SU-DHL-6 (cell line): ENCODE results near the gene ZRANB2.

Source experiments
- CTCF ChIP-seq: fragments of 200-600 bp; sonication (generic); IDR thresholded peaks from one replicate; pipeline ENCODE4 v1.5.1; 2017; ENCODE audit warnings: antibody characterized with exemption, mild to moderate bottlenecking, low read length, moderate library complexity; ENCODE audit not compliant: insufficient read depth, poor library complexity, severe bottlenecking
- EZH2phosphoT487 ChIP-seq: fragments of 200-600 bp; sonication (generic), shearing (Covaris generic); conservative IDR thresholded peaks from 2 replicates; pipeline ENCODE4 v1.6.1; 2018; ENCODE audit warnings: mild to moderate bottlenecking, antibody characterized with exemption, low read length, moderate library complexity, mixed read lengths

- TF ChIP-seq CTCF, result no peak
- no peak for TF ChIP-seq EZH2phosphoT487
Observed at GRCh38 chr1:71074681-71075080, 6.2 kb downstream of the ZRANB2 start.
